Vagina (tissue), 2 donors: Measurements from ENCODE around the gene CD40.

Source experiments
- POLR2A ChIP-seq, 2 donors: fragments of 450-650 bp; IDR thresholded peaks; one replicate each; pipeline ENCODE4 v1.6.1; 2017; ENCODE audit warnings: antibody characterized with exemption in 2 of 2, mild to moderate bottlenecking in 2 of 2, moderate library complexity in 2 of 2
- POLR2AphosphoS5 ChIP-seq, 2 donors: sonication (generic); formaldehyde crosslinking; IDR thresholded peaks; one replicate each; pipeline ENCODE4 v1.9.0; 2017; ENCODE audit warnings: antibody characterized with exemption in 2 of 2, mild to moderate bottlenecking in 2 of 2, low read depth in 1 of 2; ENCODE audit not compliant: insufficient read depth in 1 of 2
- TF ChIP-seq, protein P1 (sequence below), 3 experiments: fragments of 450-650 bp in 2 of 3; fragments of 200-600 bp in 1 of 3; sonication (generic) in 1 of 3; IDR thresholded peaks; one replicate each; pipeline ENCODE4 v1.5.1; 2017 to 2019; ENCODE audit warnings: antibody characterized with exemption in 3 of 3, mild to moderate bottlenecking in 2 of 3, moderate library complexity in 2 of 3

DNA sequence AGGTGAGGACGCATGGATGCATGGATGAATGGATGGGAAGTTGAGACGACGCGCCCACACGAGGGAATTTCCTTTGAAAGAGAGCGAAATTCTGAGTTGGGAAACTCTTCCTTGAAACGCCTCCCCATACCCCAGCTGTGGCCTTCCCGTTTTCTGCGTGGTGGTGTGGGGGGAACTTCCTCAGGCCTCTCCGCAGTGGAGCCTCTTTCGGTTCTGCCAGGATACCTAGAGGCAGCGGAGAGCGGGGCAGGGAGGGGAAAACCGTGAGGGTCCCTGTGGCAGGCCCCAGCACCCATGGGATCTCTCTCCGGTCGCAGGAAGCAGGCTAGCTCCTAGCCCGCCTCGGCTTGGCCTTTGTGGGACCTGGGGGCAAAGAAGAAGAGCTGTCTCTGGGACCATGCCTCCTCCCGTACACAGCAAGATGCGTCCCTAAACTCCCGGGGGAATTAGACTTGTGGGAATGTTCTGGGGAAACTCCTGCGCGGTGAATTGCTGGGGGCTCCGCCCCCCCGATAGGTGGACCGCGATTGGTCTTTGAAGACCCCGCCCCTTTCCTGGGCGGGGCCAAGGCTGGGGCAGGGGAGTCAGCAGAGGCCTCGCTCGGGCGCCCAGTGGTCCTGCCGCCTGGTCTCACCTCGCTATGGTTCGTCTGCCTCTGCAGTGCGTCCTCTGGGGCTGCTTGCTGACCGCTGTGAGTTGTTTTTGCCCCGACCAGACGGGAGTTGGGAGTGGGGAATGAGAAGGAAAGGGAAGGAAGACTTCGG lies at the start of gene CD40:
- TF ChIP-seq, protein P1, sequence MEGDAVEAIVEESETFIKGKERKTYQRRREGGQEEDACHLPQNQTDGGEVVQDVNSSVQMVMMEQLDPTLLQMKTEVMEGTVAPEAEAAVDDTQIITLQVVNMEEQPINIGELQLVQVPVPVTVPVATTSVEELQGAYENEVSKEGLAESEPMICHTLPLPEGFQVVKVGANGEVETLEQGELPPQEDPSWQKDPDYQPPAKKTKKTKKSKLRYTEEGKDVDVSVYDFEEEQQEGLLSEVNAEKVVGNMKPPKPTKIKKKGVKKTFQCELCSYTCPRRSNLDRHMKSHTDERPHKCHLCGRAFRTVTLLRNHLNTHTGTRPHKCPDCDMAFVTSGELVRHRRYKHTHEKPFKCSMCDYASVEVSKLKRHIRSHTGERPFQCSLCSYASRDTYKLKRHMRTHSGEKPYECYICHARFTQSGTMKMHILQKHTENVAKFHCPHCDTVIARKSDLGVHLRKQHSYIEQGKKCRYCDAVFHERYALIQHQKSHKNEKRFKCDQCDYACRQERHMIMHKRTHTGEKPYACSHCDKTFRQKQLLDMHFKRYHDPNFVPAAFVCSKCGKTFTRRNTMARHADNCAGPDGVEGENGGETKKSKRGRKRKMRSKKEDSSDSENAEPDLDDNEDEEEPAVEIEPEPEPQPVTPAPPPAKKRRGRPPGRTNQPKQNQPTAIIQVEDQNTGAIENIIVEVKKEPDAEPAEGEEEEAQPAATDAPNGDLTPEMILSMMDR (IDR thresholded peaks at IDR 0.05), result no peak
- TF ChIP-seq POLR2AphosphoS5 (IDR thresholded peaks at IDR 0.05; ENCODE audit: insufficient read depth in 1 of 2, low read depth in 1 of 2), result peak; percentile 71 to 91
- TF ChIP-seq POLR2A (IDR thresholded peaks at IDR 0.05), result peak in 1 of 2 donors; percentile 57
